ENCODE results near the gene CST7. TPM values are rescaled to one million over a fixed set of nuclear protein-coding genes. Genes with fewer than 3 reads are reported as not detected.
"Not testable (repeated sequence)": the region's sequence is repeated elsewhere in the genome, so short reads cannot be mapped to it uniquely, and the experiment has no call there.

CST7 gene
- polyA plus RNA-seq, 2 of the 4 experiments (the other 2 are of a cell fraction) = not detected

DNA sequence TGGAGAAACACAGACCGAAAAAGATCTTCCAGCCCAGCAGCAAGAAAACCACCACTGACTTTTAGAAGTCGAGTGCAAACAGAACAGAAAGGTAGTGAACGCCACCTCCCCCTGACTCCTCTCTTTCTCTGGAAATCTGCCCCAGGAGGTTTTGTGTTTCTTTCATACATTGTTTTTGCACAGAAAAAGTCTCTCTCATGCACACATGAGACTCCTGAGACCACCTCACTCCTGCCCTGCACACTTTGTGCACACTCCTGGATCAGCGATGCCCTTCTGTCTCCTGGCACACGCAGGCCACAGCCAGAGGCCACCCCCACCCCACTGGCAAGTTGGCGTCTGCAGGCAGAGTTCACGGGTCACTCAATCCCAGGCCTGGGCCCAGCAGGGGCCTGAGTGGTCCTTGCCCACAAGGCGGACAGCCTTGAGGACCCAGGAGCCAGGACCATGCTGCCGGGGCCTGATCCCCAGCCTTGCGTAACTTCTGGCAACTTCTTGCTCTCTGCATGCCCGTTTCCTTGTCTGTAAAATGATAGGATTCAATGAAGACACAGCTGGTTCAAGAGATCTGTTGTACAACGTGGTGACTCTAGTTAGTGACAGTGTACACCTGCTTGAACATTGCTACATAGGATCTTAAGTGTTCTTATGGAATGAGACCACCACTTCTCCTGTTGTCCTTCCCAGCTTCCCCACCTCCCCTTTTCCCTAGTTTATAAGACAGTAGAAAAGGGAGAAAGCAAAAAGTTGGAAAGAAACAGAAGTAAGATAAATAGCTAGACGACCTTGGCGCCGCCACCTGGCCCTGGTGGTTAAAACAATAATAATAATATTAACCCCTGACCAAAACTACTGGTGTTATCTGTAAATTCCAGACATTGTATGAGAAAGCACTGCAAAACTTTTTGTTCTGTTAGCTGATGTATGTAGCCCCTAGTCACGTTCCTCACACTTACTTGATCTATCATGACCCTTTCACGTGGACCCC lies 30.2 kb upstream of the CST7 start:
- peak; percentile 36 to 61; a peak in 3 of 6 replicates for ATAC-seq
- ChIA-PET CTCF (interaction anchor here (0.6 to 8.8 kb wide), 53 partner anchors 8 to 1048 kb away, joined by 3 to 76 read pairs (median 3); no protein-coding TSS in a partner anchor), POLR2A (no interaction called here)
- TF ChIP-seq SMC3 (IDR thresholded peaks at IDR 0.05) = no peak
- no peak for TF ChIP-seq MYC (IDR thresholded peaks at IDR 0.05; ENCODE audit: borderline replicate concordance, low read length)
- no peak for TF ChIP-seq FOXS1 (CRISPR knock-in tag; IDR thresholded peaks at IDR 0.05)
- no peak for TF ChIP-seq HOXA7 (CRISPR knock-in tag; IDR thresholded peaks at IDR 0.05)
- TF ChIP-seq MAFK (IDR thresholded peaks at IDR 0.05; ENCODE audit: partially characterized antibody) = no peak
- TF ChIP-seq NFE2L2 (conservative IDR thresholded peaks at IDR 0.05; ENCODE audit: low read length) = no peak
- no peak for TF ChIP-seq POLR2A (IDR thresholded peaks at IDR 0.05; ENCODE audit: low read length)
- TF ChIP-seq JUNB (IDR thresholded peaks at IDR 0.05) = no peak
- no peak for TF ChIP-seq NPAS2 (CRISPR knock-in tag; IDR thresholded peaks at IDR 0.05; ENCODE audit: borderline replicate concordance)
- no peak for TF ChIP-seq EHF (CRISPR knock-in tag; IDR thresholded peaks at IDR 0.05)
- no peak for TF ChIP-seq HDAC2 (IDR thresholded peaks at IDR 0.05)
- no peak for TF ChIP-seq HEYL (CRISPR knock-in tag; IDR thresholded peaks at IDR 0.05)
- no peak for TF ChIP-seq RFX5 (IDR thresholded peaks at IDR 0.05)
- TF ChIP-seq, protein P1, sequence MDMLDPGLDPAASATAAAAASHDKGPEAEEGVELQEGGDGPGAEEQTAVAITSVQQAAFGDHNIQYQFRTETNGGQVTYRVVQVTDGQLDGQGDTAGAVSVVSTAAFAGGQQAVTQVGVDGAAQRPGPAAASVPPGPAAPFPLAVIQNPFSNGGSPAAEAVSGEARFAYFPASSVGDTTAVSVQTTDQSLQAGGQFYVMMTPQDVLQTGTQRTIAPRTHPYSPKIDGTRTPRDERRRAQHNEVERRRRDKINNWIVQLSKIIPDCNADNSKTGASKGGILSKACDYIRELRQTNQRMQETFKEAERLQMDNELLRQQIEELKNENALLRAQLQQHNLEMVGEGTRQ (IDR thresholded peaks at IDR 0.05) = no peak
- TF ChIP-seq ZNF302 (CRISPR knock-in tag; IDR thresholded peaks at IDR 0.05) = no peak
- no peak for DNase-seq (ENCODE audit: low read depth in 1 of 2, low spot score in 1 of 2)
- H3K4me1 ChIP-seq = no peaks in the 10 kb centered on the region
- no peak for FAIRE-seq
- no peak overlapping the region for H3K27ac ChIP-seq
- no peaks in the 10 kb centered on the region for H3K9me3 ChIP-seq
- no peak overlapping the region for H3K4me2 ChIP-seq
- WGBS (ENCODE audit: missing lambda C conversion rate) = 28% methylated on average over 16 of the region's 17 CpGs
- no peak overlapping the region for H3K4me3 ChIP-seq

DNA sequence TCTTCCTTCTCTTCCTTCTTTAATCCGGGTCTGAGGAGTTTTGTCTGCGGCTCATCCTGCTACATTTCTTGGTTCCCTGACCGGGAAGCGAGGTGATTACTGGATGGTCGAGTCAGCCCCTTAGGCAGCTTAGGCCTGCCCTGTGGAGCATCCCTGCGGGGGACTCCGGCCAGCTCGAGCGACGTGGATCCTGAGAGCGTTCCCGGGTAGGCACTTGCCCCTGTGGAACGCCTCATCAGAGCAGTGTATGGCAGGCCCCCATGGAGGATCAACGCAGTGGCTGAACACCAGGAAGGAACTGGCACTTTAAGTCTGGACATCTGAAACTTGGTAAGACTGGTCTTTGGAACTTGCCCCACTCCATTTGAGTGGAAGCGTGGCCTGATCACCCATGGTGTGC lies 29.4 kb upstream of the CST7 start:
- FAIRE-seq; DNase-seq (ENCODE audit: low read depth in 1 of 2, low spot score in 1 of 2); ATAC-seq; H3K4me3 ChIP-seq; POLR2A ChIA-PET; H3K4me1 ChIP-seq; H3K4me2 ChIP-seq; H3K27ac ChIP-seq; H3K9me3 ChIP-seq: not testable (repeated sequence)
- 73% methylated on average over 15 of the region's 15 CpGs for WGBS (ENCODE audit: missing lambda C conversion rate)
- CTCF ChIA-PET = interaction anchor here (0.7 to 8.8 kb wide), 17 partner anchors 9 to 982 kb away, joined by 3 to 76 read pairs (median 4); no protein-coding TSS in a partner anchor

DNA sequence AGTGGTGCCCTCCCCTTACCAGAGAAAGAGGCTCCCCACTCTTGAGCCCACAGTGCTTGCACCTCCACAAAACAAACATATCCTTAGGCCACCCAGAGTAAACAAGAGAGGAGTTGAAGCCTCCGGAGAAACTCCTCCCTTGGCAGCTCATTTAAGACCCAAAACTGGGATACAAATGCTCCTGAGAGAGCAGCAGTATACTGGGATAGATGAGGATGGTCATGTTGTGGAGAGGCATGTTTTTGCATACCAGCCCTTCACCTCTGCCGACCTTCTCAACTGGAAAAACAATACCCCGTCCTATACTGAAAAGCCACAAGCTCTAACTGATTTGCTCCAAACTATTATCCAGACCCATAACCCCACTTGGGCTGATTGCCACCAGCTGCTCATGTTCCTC lies 28.4 kb upstream of the CST7 start:
- CTCF ChIA-PET = interaction anchor here (1.2 to 8.8 kb wide), 3 partner anchors 9 to 983 kb away, joined by 3 to 76 read pairs (median 70); no protein-coding TSS in a partner anchor
- H3K27ac ChIP-seq; POLR2A ChIA-PET; H3K9me3 ChIP-seq; H3K4me3 ChIP-seq; FAIRE-seq; H3K4me2 ChIP-seq; H3K4me1 ChIP-seq; ATAC-seq; DNase-seq (ENCODE audit: low read depth in 1 of 2, low spot score in 1 of 2): not testable (repeated sequence)
- 36% methylated on average over 3 of the region's 3 CpGs for WGBS (ENCODE audit: missing lambda C conversion rate)

DNA sequence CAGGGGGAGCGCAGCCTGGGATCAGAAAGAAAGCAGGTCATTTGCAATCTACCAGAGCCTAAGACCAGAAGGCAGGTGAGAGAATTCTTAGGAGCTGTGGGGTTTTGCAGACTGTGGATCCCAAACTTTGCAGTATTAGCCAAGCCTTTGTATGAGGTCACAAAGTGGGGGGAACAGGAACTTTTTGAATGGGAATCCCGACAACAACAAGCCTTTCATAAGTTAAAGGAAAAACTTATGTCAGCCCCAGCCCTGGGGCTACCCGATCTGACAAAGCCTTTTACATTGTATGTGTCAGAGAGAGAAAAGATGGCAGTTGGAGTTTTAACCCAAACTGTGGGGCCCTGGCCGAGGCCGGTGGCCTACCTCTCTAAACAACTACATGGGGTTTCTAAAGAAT lies 19.8 kb upstream of the CST7 start:
- H3K9me3 ChIP-seq; POLR2A ChIA-PET; FAIRE-seq; H3K4me2 ChIP-seq; H3K4me1 ChIP-seq; DNase-seq (ENCODE audit: low read depth in 1 of 2, low spot score in 1 of 2); H3K4me3 ChIP-seq; ATAC-seq; H3K27ac ChIP-seq: not testable (repeated sequence)
- 46% methylated on average over 5 of the region's 5 CpGs for WGBS (ENCODE audit: missing lambda C conversion rate)
- CTCF ChIA-PET = interaction anchor here (3.4 to 5.5 kb wide), 2 partner anchors 11 to 992 kb away, joined by 19 to 70 read pairs; no protein-coding TSS in a partner anchor
